Adrenal gland (tissue), 12 donors: Measurements from ENCODE around the gene TAF4. TPM values are rescaled to one million over a fixed set of nuclear protein-coding genes. Genes with fewer than 3 reads are reported as not detected.
A peak's percentile ranks its signal among the peaks of the same experiment; 100 is the strongest.

Experiments used
- DNase-seq, 7 donors: peaks; one replicate each; pipeline ENCODE4 v3.0.0-alpha.2; 2019 to 2020
- H3K27ac ChIP-seq, 5 donors: fragments of 200-600 bp; sonication (generic) in 4 of 5; 1 replicate in 3 of 5; 2 replicates in 2 of 5; pipeline versions ENCODE4 v1.5.1 to v1.8.0; 2016 to 2020; ENCODE audit warnings: mild to moderate bottlenecking in 1 of 5
- H3K27me3 ChIP-seq: fragments of 200-600 bp; 2 replicates; pipeline ENCODE4 v1.8.0; 2021
- H3K36me3 ChIP-seq, 2 donors: fragments of 200-600 bp; replicated peaks in 1 of 2; 1 replicate in 1 of 2; 2 replicates in 1 of 2; pipeline versions ENCODE4 v1.5.1 to v1.8.0; 2018 to 2022
- H3K4me1 ChIP-seq, 2 donors: fragments of 200-600 bp; replicated peaks in 1 of 2; 1 replicate in 1 of 2; 2 replicates in 1 of 2; pipeline versions ENCODE4 v1.5.1 to v1.8.0; 2018 to 2021
- H3K4me3 ChIP-seq, 4 donors: fragments of 200-600 bp; sonication (generic) in 3 of 4; one replicate each; pipeline ENCODE4 v1.5.1; 2016 to 2018
- H3K9me3 ChIP-seq, 3 donors: fragments of 200-600 bp; sonication (generic) in 1 of 3; replicated peaks in 1 of 3; 1 replicate in 2 of 3; 2 replicates in 1 of 3; pipeline versions ENCODE4 v1.5.1 to v1.8.0; 2016 to 2021
- POLR2A ChIP-seq, 2 donors: fragments of 450-650 bp; IDR thresholded peaks; one replicate each; pipeline ENCODE4 v1.6.1; 2017; ENCODE audit warnings: antibody characterized with exemption in 2 of 2, mild to moderate bottlenecking in 2 of 2, moderate library complexity in 1 of 2
- WGBS, 4 donors: extraction: QIAGEN DNeasy Blood & Tissue Kit in 2 of 4; methylation state at CpG; one replicate each; pipeline versions ENCODE4 v1.1.5 to v1.1.7; 2013 to 2017; 5-methylcytosine and 5-hydroxymethylcytosine counted together
- intact Hi-C, 2 donors: fragments of 100-400 bp; cut with DNase I; formaldehyde crosslinking; loops; one replicate each; pipeline versions ENCODE4 v1.14.1 to v1.15.0; 2022 to 2023
- polyA plus RNA-seq, 3 donors: library from polyadenylated mRNA; stranded (reverse); fragments of 200-250 nt in 2 of 3; fragments of 350-450 nt in 1 of 3; fragmentation: Illumina TruSeq in 1 of 3; extraction: RNeasy Lipid Tissue Mini Kit (QIAGEN cat#74804) in 1 of 3; gene quantifications; one replicate each; pipeline ENCODE4 v1.2.3, GENCODE V29; 2013 to 2014
- total RNA-seq, 9 donors: library from RNA; depleted of rRNA in 4 of 9; stranded (reverse); fragments of >200 nt in 4 of 9; fragments of 120-200 nt in 1 of 9; fragmentation: NEBNext Ultra II Directional in 1 of 9; extraction: Animal tissue kit (Norgen Biotek cat#: 25700) in 1 of 9; gene quantifications; one replicate each; pipeline versions ENCODE4 v1.1.0 to v1.2.4, GENCODE V29; 2013 to 2023
- TF ChIP-seq, protein P1 (sequence below), 6 experiments: fragments of 450-650 bp in 4 of 6; fragments of 200-600 bp in 2 of 6; sonication (generic) in 1 of 6; IDR thresholded peaks; 1 replicate in 5 of 6; 2 replicates in 1 of 6; pipeline versions ENCODE4 v1.5.1 to v1.8.0; 2016 to 2021; ENCODE audit warnings: antibody characterized with exemption in 6 of 6, mild to moderate bottlenecking in 2 of 6, moderate library complexity in 1 of 6
- donor health status: healthy with polysubstance abuse.
- donor health status: Bipolar disorder and iron deficiency.
- donor health status: DM: yes; HTN: yes; CAD: no.
- donor health status: DM: no; HTN: no; CAD: no.
- donor health status: DM: no; HTN: no; CAD: no.
- donor health status: DM: yes; HTN: yes; CAD: no.

The TAF4 gene
- total and polyA plus RNA-seq, 12 donors, result 5.2 to 30.9 (median 14.8) TPM

DNA sequence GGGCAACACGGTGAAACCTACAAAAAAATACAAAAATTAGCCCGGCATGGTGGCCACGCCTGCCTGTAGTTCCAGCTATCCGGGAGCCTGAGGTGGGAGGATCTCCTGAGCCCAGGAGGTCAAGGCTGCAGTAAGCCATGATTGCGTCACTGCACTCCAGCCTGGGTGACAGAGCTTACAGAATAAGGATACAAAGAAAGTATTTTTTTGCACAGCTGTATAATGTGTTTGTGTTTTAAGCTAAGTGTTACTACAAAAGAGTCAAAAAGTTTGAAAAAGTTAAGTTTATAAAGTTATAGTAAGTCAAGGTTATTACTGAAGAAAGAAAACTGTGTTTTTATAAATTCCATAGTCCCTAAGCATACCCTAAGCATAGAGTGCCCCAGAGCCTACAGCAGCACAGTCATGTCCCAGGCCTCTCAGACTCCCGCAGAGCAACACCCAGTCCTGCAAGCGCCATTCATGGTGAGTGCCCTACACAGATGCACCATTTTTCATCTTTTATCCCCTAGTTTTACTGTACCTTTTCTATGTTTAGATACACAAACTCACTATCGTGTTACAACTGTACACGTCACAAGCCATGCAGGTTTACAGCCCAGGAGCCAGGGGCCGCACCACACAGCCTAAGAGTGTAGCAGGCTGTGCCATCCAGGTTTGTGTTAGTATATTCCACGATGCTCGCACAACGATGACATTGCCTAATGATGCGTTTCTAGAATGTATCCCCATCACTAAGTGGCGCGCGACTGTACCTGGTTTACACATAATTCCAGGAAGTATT, 22.4 kb downstream of the TAF4 start:
- Histone ChIP-seq H3K9me3 (no peaks in the 10 kb centered on the region), H3K27me3 (no peaks in the 10 kb centered on the region), H3K27ac (peak overlapping the region; percentile 11 to 77 (median 65)), H3K36me3 (no peaks in the 10 kb centered on the region), H3K4me1 (peaks cover 19 to 31% of the 10 kb centered on the region in 2 donors), H3K4me3 (no peak overlapping the region)
- TF ChIP-seq, protein P1, sequence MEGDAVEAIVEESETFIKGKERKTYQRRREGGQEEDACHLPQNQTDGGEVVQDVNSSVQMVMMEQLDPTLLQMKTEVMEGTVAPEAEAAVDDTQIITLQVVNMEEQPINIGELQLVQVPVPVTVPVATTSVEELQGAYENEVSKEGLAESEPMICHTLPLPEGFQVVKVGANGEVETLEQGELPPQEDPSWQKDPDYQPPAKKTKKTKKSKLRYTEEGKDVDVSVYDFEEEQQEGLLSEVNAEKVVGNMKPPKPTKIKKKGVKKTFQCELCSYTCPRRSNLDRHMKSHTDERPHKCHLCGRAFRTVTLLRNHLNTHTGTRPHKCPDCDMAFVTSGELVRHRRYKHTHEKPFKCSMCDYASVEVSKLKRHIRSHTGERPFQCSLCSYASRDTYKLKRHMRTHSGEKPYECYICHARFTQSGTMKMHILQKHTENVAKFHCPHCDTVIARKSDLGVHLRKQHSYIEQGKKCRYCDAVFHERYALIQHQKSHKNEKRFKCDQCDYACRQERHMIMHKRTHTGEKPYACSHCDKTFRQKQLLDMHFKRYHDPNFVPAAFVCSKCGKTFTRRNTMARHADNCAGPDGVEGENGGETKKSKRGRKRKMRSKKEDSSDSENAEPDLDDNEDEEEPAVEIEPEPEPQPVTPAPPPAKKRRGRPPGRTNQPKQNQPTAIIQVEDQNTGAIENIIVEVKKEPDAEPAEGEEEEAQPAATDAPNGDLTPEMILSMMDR (IDR thresholded peaks at IDR 0.05), result no peak
- no peak for TF ChIP-seq POLR2A (IDR thresholded peaks at IDR 0.05)
- DNase-seq, result peak; percentile 77 to 94 (median 89)
- intact Hi-C loops, result no loop called here
- WGBS, 4 donors, result 63 to 68% (median 66%) methylated on average over 17 of the region's 17 CpGs

DNA sequence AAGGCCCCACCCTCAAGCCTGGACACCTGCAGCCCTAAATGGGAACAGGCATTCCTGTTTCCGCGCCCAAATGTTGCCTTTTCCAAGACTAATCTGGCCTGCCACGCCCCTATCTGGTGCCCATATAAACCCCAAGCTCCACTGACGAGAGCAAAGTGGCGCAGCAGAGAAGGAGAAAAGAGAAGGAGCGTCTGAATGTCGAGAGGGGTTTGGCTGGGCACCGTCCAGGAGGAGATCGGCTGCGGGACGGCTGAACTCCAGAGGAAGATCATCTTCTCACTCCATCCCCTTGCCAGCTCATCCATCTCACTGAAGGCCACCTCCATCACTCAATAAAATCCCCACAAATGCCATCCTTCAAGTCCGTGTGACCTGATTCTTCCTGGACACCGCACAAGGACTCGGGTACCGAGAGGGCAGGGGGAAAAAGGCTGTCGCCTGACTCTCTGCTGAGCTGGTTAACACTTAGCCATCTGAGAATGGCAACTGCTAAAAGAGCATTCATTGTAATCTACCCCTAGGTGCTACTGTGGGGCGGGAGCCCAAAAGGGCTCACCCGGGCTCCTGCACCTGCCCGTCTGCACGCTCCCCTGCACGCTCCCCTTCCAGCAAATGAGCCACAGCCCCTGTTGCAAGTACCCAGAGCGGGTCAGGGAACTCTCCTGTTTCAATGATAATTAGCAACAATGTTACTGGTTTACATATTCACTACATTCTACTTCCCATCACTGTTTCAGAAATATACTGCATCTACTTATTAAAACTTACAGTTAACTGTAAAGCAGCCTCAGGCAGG, 23.5 kb downstream of the TAF4 start:
- intact Hi-C loops, result no loop called here
- TF ChIP-seq, protein P1 (IDR thresholded peaks at IDR 0.05), result no peak
- no peak for TF ChIP-seq POLR2A (IDR thresholded peaks at IDR 0.05)

DNA sequence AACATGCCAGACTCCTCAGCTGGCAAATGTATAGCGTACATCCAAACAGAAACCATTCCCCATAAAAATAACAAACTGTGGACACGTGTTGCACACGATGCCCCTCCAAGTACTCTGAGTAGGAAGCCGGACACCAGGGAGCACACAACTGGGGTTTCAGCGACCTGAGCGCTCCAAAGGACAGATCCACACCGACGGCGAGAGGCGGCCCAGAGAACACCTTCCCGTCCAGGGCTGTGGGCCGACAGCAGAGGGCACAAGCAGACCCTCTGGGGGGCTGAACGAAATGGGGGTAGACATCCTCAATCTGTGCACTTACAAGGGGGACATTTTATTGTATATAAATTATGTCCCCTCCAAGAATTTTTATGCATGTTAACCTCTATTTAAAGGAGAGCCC, 24.7 kb downstream of the TAF4 start:
- no peaks in the 10 kb centered on the region for H3K36me3 ChIP-seq
- H3K9me3 ChIP-seq, result no peaks in the 10 kb centered on the region
- H3K4me3 ChIP-seq, result no peak overlapping the region
- no peak overlapping the region for H3K27ac ChIP-seq
- peaks cover 19 to 31% of the 10 kb centered on the region in 2 donors for H3K4me1 ChIP-seq
- intact Hi-C loops, result no loop called here
- no peaks in the 10 kb centered on the region for H3K27me3 ChIP-seq
- WGBS, 4 donors, result 93 to 98% (median 94%) methylated on average over 13 of the region's 13 CpGs
- no peak for DNase-seq
- no peak for TF ChIP-seq POLR2A (IDR thresholded peaks at IDR 0.05)
- TF ChIP-seq, protein P1 (IDR thresholded peaks at IDR 0.05), result no peak

More for the DNA sequence above, 23.5 kb downstream of the TAF4 start:
- peak overlapping the region; percentile 11 to 77 (median 65) for H3K27ac ChIP-seq
- 60 to 78% (median 69%) methylated on average over 22 of the region's 22 CpGs for WGBS, 4 donors
- peak in 2 of 7 donors; percentile 27 to 33 for DNase-seq
- peaks cover 19 to 31% of the 10 kb centered on the region in 2 donors for H3K4me1 ChIP-seq
- no peaks in the 10 kb centered on the region for H3K36me3 ChIP-seq
- no peaks in the 10 kb centered on the region for H3K9me3 ChIP-seq
- H3K27me3 ChIP-seq, result no peaks in the 10 kb centered on the region
- H3K4me3 ChIP-seq, result no peak overlapping the region

DNA sequence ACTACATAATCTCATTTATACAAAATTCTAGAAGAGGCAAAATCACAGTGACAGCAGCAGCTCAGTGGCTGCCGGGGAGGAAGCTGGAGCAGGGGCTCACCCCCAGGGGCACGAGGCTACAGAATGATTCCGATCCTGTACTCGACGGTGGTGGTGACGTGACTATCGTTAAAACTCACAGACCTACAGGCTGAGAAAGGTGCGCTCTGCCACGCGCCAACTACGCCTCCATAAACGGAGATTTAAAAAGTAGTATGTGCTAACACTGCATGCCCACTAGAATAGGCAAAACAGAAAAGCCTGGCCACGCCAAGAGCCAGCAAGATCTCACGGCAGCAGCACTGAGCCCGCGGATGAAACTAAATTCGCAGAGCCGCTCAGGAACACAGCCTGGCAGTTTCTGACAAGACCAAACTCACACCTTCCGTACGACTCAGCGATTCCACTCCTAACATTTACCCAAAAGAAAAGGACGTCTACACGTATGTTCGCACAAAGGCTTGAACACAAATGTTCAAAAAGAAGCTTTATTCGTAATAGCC, 25.2 kb downstream of the TAF4 start:
- H3K9me3 ChIP-seq, result no peaks in the 10 kb centered on the region
- peaks cover 19 to 31% of the 10 kb centered on the region in 2 donors for H3K4me1 ChIP-seq
- no peak overlapping the region for H3K27ac ChIP-seq
- H3K36me3 ChIP-seq, result no peaks in the 10 kb centered on the region
- H3K4me3 ChIP-seq, result no peak overlapping the region
- no peak for DNase-seq
- TF ChIP-seq POLR2A (IDR thresholded peaks at IDR 0.05), result no peak
- TF ChIP-seq, protein P1 (IDR thresholded peaks at IDR 0.05), result no peak
- 92 to 94% (median 93%) methylated on average over 25 of the region's 25 CpGs for WGBS, 4 donors
- intact Hi-C loops, result no loop called here
- H3K27me3 ChIP-seq, result no peaks in the 10 kb centered on the region
